ENCODE data around the gene MYOM1.
"Not testable (repeated sequence)": the region's sequence is repeated elsewhere in the genome, so short reads cannot be mapped to it uniquely, and the experiment has no call there.

MYOM1 gene

DNA sequence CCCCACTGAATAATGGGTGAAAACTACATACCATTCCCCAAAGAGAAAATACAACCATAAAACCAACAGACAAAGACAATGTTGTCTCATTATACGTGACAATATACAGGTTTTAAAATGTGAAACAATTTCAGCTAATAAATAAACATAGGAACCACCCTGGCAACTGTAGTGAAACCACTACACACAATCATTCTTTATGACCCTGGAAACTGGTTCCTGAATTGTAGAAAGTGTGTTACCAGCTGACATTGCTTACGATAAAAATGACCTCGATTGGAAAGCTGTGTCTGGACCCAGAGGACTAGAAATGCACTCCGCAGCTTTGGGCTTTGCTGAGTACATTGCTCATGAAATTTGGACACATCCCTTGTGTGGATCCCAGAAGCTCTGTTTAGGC, 132.9 kb downstream of the MYOM1 start:
- no peak for DNase-seq (ENCODE audit: low spot score)

DNA sequence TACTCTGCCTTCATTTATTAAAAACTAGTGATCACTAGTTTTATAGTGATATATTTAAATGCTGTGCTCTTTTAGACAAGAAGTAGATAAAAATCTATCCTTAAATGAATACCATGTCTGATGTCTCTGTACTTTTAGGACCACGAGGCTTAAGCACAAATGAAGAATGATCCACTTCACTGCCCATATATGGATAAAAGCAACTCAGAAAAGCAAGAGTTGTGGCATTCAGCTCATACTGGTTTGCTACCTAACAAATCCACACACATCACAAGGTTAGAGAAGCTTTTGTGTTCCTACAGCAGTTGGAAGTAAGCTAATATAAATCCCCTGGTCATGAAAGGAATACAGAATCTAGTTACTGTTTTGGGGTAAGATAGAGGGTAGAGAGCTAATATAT, 134.2 kb downstream of the MYOM1 start:
- no peak for DNase-seq (ENCODE audit: low spot score)

DNA sequence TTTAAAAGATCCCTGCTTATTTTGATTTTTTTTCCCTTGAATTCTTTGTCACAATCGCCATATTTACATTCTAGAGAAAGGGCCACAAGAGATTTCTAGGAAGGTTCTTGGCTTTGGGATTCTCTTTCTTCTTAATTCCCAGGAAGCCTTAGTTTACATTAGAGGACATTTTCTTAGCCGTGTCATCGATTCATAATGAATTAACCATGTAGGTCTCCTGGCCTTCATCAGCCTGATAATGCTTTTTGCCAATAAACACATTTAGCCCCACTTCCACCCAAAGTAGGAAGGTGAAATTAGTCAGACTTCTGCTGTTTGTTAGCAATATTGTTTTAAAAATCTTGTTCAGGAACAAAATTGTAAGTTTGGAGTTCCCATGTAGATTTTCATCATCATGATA, 135.6 kb downstream of the MYOM1 start:
- no peak for DNase-seq (ENCODE audit: low spot score)

DNA sequence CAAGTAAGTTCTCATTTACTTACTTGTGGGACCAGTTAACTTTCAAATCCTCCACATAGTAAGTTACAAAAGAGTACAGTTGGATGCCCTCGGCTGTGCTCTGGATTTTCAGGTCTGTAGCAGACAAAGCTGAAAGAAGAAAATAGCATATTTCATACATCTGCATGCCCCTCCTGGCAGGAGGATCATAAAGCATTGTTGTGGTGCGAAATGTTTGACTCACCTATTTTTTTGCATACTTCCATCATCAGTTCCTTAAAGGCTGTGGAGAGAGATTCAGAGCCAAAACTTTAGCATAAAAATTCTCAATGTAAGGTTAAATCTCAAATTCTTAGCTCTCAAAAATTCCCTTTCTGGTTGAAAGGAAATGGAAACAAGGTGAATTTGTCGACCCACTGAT, 136.0 kb downstream of the MYOM1 start:
- no peak for DNase-seq (ENCODE audit: low spot score)

DNA sequence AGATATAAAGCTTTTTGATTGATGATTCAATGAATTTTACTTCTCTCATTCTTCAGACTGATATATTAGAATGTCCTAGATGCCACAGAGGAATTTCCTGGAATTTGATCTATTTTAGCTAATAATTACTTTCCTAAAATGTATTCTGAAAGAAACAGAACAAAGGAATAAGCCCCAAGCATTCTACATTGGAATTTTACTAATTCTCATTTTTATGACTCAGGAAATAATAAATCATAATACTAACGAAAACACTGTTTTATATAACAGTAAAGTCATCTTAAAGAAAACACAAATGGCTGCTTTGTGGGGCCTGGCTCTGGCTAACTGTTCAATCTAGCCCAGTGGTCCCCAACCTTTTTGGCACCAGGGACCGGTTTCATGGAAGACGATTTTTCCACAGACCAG, 138.2 kb downstream of the MYOM1 start:
- DNase-seq (ENCODE audit: low spot score): no peak

DNA sequence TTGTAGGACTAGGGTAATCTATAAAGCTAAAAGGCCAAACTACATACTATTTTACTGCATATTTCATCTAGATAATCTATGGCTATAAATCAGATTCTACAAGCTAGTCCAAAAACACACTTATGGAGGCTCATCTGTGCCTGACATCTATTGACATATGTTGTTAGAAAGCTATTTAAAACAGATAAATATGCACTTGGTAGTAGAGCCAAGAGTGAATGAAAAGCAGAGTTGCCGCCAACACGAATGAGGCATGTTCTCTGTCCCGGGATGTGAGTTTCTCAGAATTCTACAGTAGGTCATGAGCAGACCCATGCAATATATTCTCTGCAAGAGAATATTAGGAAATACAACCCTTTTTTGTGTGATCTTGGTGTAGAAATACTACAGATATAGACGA, 140.1 kb downstream of the MYOM1 start:
- no peak for DNase-seq (ENCODE audit: low spot score)

DNA sequence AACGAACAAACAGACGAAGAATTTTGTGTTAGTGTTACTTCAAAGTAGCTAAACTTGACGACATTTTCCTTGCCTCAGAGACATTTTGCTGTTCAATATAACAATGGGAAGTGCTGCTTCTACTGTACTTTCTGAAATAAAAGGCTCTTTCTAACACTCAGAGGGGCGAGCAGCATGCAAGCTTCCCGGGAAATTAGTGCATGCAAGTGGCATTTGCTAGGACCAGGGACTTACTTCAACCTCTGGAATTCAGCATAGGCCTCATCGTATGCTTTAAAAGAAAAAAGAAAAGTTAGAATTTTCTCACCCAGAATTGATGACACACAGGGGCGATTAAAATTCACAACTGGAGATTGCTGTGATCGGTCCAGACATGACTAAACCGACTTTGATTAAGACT, 144.3 kb downstream of the MYOM1 start:
- no peak for DNase-seq (ENCODE audit: low spot score)

DNA sequence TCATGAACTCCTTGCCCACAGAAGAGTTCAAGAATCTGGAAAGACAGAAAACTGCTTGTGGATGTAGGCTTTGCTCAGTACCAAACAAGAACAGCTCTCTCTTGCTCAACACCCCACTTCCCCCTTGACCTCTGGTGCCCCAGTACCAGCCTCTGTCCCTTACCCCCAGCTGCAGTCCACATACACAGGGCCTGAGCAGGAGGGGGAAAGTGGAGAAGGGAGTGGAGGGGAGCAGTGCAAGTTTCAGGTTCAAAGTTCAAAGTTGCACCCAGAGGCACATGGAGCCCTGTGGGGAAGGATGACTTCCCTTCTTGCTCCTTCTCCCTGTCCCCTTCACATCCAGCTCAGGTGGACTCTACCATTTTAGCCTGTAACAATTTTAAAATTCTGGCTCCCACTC, 145.7 kb downstream of the MYOM1 start:
- DNase-seq (ENCODE audit: low spot score): no peak

DNA sequence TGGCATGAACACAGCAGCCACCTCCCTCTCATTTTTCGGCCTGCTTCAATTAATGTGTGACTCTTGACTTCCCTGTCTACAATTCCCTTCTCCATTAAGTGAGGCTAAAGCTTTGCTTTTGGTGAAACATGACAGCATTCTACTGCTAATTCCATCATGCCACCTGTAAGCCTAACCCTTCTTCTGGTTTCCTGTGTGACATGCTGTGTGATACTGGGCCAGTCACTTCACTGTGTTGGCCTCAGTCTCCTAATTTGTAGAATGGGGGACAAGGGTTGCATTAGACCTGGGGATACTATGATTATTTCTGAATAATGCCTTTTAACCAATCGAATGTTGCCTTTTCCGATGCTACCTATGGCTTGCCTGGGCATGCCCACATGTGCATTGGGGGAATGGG, 146.4 kb downstream of the MYOM1 start:
- not testable (repeated sequence) for DNase-seq (ENCODE audit: low spot score)

DNA sequence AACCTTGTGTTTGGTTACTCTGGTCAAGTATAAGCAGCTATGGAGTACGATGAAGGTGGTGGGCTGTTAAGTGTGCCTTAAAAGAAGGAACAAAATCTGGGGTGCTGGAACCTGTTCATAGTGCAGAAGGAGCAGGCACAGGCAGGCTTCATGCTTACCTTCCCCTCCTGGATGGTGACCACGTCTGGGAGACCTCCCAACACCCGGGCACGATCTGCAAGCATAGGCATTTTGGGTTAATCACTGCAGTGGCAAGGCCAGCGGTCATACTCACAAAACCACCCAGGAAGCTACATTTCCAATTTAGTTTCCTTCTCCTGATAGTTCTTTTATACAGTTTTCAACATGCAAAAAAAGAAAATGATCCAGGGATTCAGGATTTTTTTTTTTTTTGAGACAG, 148.1 kb downstream of the MYOM1 start:
- DNase-seq (ENCODE audit: low spot score): no peak

DNA sequence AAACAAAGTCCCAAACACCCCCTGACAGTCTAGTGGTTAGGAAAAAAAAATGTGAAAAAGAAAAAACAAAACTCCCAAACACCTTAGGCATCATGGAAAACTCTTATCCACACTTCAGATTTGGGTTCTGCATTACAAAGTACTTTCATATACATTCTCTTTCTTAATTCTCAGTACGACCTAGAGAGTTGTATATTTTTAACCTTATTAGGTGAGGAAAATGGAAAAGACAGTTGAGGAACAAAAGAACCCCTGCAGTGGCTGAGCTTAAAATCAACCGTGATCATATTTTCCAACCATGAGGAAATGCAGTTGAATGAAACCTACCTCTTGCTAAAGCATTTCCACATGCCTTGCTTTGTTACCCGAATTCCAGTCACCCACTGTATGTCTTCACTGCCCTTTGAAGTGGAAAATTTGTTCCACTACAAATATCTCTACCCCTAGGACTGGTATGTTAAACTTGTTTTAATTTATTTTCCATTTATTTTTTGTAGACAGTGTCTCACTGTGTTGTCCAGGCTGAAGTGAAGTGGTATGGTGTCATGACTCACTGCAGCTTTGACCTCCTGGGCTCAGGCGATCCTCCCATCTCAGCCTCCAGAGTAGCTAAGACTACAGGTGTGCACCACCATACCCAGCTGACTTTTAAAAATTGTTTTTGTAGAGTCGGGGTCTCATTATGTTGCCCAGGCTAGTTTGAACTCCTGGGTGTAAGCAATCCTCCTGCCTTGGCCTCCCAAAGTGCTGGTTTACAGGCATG, 149.9 kb downstream of the MYOM1 start:
- DNase-seq (ENCODE audit: low spot score): no peak

DNA sequence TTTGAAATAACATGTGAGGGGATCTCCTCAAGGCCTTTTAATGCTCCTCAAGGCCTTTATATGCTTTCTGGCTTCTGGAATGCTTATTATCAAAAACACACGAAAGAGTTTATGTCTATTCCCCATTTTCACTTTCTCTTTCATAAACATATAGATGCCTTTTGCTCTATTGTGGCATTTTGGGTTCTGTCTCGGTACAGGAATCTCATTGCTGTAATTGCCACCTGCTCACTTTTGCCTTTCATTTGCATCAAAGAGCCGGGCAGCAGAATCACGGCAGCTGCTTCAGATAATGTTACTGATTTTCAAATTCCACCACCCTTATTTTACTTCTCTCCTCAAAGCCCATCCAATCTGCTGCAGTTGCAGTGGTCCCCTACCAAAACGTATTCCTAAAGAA, 152.0 kb downstream of the MYOM1 start:
- no peak for DNase-seq (ENCODE audit: low spot score)

DNA sequence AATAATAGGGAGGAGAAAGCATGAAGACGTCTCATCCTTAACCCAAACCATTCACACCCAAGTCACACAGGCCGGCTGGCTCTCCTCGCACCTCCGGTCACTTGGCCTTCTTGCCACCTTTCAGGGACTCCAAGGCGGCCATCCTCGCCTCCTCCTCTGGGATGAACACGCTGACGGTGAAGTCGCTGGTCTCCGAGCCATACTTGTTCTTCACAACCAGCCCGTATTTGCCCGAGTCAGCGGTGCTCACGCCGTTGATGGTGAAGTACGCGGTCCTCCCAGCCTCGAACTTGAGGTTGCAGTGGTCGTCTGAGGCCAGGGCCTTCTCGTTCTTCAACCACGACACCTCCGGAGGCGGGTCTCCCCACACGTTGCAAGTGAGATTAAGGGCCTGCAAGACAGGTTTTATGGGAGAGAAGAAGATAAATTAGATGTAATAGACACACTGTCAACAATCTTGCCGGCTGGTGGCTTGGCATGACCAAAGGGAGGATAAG, 152.6 kb downstream of the MYOM1 start:
- no peak for DNase-seq (ENCODE audit: low spot score)

DNA sequence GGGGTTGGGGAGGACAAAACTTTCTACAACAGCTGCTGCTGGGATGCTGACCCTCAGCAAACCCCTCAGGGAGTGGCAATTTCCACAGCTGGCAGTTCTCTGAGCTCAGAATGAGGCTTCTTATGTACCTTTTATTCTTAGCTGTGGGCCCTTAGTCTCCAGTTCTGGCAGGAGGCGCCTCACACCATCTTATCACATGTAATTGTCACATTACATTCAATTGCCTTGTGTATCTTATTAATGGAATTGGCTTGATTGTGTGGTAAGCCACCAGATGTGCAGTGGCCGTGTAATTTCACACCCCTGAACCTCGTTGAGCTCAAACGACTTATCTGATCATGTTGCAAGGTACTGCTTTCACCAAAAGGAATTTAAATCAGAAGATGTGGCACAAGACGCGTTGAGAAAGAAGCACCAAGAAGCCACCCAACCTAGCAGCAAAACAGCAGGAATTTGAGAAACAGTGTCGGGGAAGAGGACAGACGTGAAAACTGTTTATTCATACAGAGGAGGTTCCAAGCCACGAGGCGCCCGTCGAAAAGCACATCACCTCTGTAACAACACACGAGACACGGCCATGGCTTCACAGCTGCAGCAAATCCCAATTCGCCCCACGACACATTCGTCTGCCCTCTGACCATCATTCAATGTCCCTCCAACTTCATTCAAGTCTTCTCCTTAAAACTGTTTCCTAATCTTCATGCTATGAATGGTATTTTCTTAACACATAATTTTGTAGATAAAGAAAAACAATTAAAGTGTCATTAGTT, 153.2 kb downstream of the MYOM1 start:
- DNase-seq (ENCODE audit: low spot score): no peak

DNA sequence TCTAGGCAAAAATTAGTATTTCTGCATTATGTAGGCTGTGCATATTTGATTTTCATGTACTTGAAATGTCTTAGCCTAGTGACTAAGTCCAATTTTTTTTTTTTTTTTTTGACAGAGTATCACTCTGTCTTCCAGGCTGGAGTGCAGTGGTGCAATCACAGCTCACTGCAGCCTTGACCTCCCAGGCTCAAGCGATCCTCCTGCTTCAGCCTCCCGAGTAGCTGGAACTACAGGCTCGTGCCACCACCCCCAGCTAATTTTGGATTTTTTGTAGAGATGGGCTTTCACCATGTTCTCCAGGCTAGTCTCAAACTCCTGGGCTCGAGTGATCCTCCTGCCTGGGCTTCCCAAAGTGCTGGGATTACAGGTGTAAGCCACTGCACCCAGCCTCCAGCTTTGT, 156.0 kb downstream of the MYOM1 start:
- DNase-seq (ENCODE audit: low spot score): not testable (repeated sequence)

DNA sequence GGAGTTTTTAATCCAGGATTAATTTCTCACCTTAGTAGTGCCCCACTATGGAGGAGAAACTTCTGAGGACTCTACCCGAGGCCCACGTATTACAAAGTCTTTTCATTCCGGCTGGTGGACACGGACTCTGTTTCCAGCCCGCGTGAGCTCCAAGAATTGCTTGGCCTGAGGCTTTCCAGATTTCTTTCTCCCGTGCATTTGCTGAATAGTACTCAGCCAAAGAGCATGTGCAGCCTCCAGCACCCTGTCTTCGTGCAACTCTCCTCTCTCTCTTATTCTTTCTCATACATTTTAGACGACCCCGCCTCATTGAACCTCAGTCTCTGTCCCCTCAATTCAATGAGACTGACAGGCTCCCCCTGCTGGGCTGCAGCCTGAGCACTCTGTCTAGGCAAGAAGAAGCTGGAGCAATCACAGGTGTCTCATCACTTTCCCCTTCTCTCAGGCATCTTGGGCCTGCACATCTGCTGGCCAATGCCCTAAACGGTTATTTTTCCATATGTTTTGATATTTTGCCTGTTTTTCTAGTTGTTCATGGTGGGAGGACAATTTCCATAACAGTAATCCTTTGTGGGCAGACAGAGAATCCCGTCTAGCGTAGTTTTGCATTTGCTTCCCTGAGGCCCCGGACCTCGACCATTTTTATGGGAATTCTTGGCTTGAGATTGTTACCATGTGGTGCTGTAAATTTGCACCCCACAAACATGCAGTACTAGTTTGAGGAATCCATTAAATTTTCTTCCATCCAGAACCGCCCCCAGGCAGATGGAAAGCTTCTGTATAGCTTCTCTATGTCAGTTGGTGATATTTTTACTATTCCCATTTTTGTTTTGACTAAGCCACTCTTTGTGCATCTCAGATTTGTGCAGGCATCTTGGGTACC, 156.7 kb downstream of the MYOM1 start:
- DNase-seq (ENCODE audit: low spot score): peak; percentile 51

DNA sequence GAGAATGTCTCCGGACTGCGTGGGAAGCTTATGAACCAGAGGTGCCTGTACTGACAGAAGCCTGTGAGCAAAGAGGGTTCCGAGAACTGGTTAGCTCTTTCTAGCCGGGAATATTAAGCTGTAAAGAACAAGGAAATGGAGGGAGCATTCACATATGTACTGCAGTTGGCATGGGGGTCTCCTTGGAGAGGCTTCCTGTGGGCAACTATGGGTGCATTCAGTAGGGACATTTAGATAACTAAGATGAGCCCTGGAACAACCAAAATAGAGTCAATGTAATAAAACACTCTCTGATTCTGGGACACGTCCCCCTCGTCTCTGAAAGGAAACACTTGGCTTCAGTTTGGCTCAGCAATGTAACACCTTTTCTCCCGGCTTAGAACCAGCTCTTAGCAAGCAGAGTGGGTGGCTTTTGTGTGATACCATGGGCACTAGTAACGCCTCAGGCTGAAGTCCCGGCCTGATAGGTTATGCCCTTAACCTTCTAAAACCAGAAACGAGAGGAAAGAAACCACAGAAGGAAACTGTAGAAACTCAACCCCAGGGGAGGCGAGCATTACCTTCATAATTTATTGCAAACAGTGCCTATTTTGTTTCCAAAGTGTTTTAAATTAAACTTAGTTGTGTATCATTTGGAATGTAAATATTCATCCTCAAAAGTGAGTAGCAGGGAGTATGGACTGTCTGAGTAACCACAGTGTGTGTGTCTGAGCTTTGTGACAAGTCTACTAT, 158.0 kb downstream of the MYOM1 start:
- no peak for DNase-seq (ENCODE audit: low spot score)

DNA sequence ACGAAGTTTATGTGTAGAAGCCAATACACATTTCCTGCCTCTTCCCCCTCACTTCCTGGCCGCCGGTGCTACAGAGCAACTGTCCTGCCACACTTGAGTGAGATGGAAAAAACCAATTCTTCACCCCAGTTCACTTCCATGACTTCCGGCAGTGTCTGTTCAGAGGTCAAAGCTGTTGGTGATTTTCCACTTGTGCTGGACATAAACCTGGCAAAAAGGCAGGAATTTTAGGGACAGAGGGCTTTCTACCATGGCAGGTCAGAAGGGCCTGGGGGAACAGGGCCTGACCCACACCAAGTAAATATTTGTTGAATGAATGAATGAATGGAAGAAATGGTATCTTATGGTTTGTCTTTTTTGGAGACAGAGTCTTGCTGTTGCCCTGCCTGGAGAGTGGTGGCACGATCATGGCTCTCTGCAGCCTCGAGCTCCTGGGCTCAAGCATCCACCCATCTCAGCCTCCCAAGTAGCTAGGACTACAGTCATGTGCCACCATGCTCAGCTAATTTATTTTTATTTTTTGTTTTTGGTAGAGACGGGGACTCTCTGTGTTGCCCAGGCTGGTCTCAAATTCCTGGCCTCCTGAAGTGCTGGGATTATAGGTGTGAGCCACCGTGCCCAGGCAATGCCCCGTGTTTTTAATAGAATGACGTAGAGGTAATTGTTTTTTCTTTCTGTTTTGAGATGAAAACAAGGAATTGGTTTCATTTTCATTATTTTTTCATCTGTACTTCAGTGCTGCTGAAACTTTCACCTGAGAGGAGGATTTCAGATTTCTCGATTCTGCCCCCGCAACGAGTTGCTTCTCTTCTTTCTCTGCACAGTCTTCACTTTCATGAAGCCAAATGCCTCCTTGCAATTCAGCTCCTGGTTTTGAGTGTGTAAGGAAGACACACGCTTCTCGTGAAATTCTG, 158.8 kb downstream of the MYOM1 start:
- DNase-seq (ENCODE audit: low spot score): peak; percentile 58

DNA sequence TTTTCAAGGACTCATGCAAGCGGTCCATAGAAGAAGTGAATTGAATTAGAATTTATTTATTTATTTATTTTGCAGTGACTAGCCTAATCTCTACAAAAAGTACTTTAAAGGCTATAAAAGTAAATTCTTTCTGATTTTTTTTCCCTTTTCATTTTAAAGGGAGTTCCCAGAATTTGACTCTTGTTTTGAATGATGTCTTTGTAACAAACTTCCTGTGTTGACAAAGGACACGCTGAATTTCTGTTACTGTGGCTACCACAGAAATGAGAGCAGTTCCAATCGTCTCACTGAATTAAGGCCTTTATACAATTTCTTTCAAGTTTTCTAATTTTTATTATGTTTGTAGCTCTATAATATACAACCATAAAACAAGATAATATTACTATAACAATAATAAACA, 160.5 kb downstream of the MYOM1 start:
- no peak for DNase-seq (ENCODE audit: low spot score)

DNA sequence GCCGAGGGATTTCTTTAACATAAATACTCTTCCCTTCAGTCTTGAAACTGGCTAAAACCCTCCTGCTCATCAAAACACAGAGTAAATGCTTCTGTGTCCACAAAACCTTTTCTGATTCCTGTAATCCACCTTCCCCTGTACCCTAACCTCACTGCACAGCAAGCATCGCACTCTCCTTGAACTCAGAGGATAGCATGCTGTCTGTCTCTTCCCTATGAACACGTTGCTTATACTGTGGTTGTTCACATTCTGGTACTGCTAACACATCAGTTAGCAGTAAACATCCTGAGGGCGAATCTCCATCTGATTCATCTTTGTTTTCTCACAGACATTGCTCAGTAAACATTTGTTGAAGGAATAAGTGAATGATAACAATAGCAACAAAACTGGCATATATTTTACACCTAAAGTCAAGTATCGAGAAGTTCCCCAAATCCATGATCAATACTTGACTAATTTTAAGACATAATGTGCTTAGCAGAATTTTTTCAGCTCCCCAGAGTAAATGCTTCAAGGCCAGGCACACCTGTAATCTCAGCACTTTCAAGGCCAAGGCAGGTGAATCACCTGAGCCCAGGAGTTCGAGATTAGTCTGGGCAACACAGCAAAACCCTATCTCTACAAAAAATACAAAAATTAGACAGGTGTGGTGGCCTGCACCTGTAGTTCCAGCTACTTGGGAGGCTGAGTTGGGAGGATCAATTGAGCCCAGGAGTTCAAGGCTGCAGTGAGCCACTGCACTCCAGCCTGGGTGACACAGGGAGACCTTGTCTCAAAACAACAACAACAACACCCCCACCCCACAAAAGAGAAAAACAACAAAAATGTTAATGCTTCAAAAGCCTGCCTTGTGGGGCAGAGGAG, 161.2 kb downstream of the MYOM1 start:
- DNase-seq (ENCODE audit: low spot score): no peak

Measured in HuH-7.5 (cell line).